ENCODE data around the gene U2AF2. TPM values are rescaled to one million over a fixed set of nuclear protein-coding genes. Genes with fewer than 3 reads are reported as not detected.

U2AF2 gene
- total RNA-seq, 1 experiment from 2014 or later: 321 TPM

- no peaks in the 10 kb centered on the region for H3K79me2 ChIP-seq (ENCODE audit: insufficient read depth, low read length)
- no peak overlapping the region for H3K27ac Mint-ChIP-seq
- no peak overlapping the region for H4K5ac ChIP-seq (ENCODE audit: insufficient read length, low read depth, low read length)
- no peak overlapping the region for H2BK120ac ChIP-seq (ENCODE audit: low read depth, low read length, poor library complexity, severe bottlenecking)
- H2BK15ac ChIP-seq (ENCODE audit: low read depth, low read length): no peak overlapping the region
- no peaks in the 10 kb centered on the region for H3K4me1 Mint-ChIP-seq
- no peak overlapping the region for H2AK5ac ChIP-seq (ENCODE audit: insufficient read length, low read length)
- H2BK20ac ChIP-seq (ENCODE audit: low read depth, low read length, poor library complexity, severe bottlenecking): no peak overlapping the region
- H3K9me3 ChIP-seq (ENCODE audit: control insufficient read depth, low read depth, low read length): no peaks in the 10 kb centered on the region
- no peak for TF ChIP-seq CTCF (conservative IDR thresholded peaks at IDR 0.05)
- H3K4ac ChIP-seq (ENCODE audit: low read depth, low read length): no peak overlapping the region
- no peaks in the 10 kb centered on the region for H4K20me1 ChIP-seq (ENCODE audit: control insufficient read depth, insufficient read depth, insufficient read length)
- no peak overlapping the region for H2BK12ac ChIP-seq (ENCODE audit: insufficient read length, low read depth, low read length)
- no peak overlapping the region for H3K27ac ChIP-seq (ENCODE audit: insufficient read length, low read depth, low read length)
- no peak for DNase-seq
- H3K27me3 ChIP-seq (ENCODE audit: insufficient read depth, low read length): no peaks in the 10 kb centered on the region
- H3K4me3 Mint-ChIP-seq: no peak overlapping the region
- peaks cover 10% of the 10 kb centered on the region for H3K27me3 Mint-ChIP-seq (ENCODE audit: low read depth)
- H3K79me1 ChIP-seq (ENCODE audit: insufficient read depth, low read depth, low read length, poor library complexity, severe bottlenecking): no peaks in the 10 kb centered on the region
- H3T11ph ChIP-seq (ENCODE audit: low read length): no peak overlapping the region
- WGBS (ENCODE audit: extremely low coverage, insufficient read length, low lambda C conversion rate): no CpG with 5 or more reads among the region's 12 CpGs
- H3K4me2 ChIP-seq (ENCODE audit: insufficient read depth, insufficient read length, low read length): no peak overlapping the region
- H2AFZ ChIP-seq (ENCODE audit: low read length): no peak overlapping the region
- H2BK5ac ChIP-seq (ENCODE audit: insufficient read length, low read length): no peak overlapping the region
- H3K9me3 Mint-ChIP-seq: peaks cover 23 to 46% of the 10 kb centered on the region in 2 experiments
- peaks cover 44 to 77% (median 74%) of the 10 kb centered on the region in 3 experiments for H3K36me3 Mint-ChIP-seq (ENCODE audit: insufficient read depth in 1 of 3, low read depth in 3 of 3)
- H3K56ac ChIP-seq (ENCODE audit: insufficient read length, low read depth, low read length): no peak overlapping the region
- no peaks in the 10 kb centered on the region for H3K4me1 ChIP-seq (ENCODE audit: insufficient read depth, low read length)
- H3K14ac ChIP-seq (ENCODE audit: insufficient read depth, low read length): no peak overlapping the region
- H3K18ac ChIP-seq (ENCODE audit: insufficient read length, low read depth, low read length): no peak overlapping the region
- no peak overlapping the region for H4K91ac ChIP-seq (ENCODE audit: insufficient read length, low read depth, low read length)
- H3K9ac ChIP-seq (ENCODE audit: extremely low read depth, insufficient read length, low read length): no peak overlapping the region
- no peak overlapping the region for H4K8ac ChIP-seq (replicated peaks; ENCODE audit: insufficient read length, low read depth, low read length)
- no peaks in the 10 kb centered on the region for H3K23me2 ChIP-seq (ENCODE audit: insufficient read length, low read depth, low read length, poor library complexity, severe bottlenecking)
- no peak overlapping the region for H3K23ac ChIP-seq (ENCODE audit: insufficient read length, low read depth, low read length)
Observed at GRCh38 chr19:55700813-55701212, 46.0 kb downstream of the U2AF2 start.
